NOMO-1 treated with DMSO at 0.1 percent for 48 hours (cell line): ENCODE measurements around the gene CPNE4.
"Not testable (repeated sequence)": the region's sequence is repeated elsewhere in the genome, so short reads cannot be mapped to it uniquely, and the experiment has no call there.

Experiments used
- DNase-seq: peaks from one replicate; lab custom pipeline; 2025; ENCODE audit not compliant: unreplicated experiment; lab: John Stamatoyannopoulos, UW

The CPNE4 gene

DNA sequence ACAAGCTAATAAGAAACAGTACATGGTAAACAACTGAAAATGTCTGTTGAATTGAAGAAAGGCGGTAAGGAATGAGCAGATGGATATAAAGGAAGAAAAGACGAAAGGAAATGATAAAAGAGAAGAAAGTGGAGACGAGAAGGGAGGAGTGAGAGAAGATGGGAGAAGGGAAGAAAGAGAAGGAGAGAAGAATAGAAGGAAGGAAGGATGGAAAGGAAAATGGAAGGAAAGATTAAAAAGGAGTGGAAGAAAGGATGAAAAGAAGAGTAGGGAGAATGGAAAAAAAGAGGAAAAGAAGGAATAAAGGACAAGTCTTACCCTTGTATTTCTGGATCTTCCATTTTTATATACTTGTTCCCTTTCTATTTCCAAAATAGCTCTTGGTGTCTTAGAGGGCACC is 17.7 kb downstream of the CPNE4 start:
- DNase-seq = no peak

DNA sequence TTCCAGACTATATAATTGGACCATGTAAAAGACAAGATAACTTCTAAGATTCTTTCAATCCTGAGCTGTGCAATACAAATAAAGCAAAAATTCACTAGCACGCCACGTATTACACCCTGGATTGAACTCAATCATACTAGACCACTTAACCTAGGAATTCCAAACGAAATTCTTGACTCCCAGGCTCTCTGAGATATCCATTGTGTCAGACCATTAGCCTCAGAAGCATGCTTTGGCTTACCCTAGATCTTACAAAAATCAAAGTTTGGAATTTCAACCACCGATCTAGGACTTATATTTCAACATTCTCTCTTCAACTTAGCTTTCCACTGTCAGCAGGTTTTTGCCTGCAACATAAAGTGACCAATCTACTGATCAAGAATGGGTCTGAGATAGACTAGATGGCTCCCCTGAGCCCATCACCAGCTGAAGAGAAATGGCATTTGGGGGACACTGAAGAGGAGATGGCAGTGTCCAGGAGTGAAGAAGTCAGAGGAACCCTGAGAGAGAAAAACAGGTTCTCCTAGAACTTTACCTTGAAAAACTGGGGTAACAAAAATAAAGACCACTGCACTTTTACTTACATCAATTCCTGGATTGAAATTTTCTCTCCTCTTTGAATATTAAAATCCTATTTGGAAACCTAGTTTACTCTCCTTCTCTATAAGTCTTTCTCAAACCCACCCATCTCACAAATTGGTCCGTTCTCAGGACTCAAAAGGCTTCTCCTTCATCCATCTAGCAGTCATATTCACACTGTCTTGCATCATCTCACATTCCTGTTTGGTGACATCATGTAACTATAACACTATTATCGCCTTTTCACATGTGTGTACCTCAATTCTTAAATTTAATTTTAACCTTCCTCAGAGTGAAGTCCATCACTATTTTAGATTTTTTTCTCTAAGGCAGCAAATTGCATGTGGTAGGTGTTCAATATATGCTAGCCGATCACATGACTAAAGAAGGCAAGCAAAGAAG is 18.5 kb downstream of the CPNE4 start:
- DNase-seq = no peak

DNA sequence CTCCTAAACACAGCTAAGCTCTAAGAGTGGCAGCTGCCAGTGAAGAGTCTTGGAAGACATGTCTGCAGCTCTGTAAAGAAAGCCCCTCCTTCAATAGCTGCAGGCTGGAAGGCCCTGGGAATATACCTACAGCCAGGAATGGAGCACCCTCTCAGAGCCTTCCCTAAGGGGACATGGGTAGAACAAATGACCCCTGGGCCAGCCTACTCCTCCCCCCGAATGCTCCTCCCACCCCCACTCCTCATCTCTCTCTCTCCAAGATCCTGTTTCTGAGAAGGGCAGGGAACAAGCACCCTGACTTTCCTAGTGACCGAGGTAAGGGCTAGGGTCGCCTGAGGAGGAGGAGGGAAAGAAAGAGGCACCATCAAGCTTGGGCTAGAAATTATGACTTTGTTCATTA is 20.7 kb downstream of the CPNE4 start:
- no peak for DNase-seq

DNA sequence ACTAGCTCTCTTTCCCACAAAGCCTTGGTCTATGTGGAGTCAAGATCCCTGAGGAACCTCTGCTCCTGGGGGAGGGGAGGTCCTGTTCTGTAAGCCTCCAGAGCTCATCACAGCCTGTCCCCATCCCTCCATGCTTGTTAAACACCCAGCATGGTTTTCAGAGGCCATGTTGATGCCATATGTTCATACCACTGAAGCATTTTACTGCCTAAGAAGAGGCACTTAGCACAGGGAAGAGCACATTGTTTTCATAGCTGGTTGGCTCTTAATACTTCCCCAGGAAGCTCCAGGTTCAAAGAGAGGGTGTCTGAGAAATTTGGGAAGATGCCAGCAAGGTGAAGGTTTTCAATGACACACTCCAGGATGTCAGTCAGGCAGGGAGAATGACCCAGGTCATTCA is 25.6 kb downstream of the CPNE4 start:
- no peak for DNase-seq

DNA sequence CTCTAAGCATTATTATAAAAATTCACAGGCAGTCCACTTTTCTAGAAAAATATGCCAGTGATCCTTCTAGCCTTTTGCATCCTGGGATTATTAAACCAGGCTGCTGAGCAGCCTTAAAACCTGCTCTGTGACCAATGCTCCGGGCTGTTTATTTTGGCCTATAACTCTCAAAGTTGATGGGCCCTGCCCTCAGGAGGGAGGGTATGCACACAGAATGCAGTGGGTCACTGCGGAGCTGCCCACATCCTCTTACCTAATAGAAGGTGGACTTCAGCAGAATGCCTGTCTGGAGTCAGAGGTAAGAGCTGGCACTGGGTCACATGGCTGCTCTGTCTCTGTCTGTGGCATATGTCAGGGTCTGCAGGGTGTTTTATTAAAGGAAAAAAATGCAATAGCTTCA is 26.0 kb downstream of the CPNE4 start:
- no peak for DNase-seq

DNA sequence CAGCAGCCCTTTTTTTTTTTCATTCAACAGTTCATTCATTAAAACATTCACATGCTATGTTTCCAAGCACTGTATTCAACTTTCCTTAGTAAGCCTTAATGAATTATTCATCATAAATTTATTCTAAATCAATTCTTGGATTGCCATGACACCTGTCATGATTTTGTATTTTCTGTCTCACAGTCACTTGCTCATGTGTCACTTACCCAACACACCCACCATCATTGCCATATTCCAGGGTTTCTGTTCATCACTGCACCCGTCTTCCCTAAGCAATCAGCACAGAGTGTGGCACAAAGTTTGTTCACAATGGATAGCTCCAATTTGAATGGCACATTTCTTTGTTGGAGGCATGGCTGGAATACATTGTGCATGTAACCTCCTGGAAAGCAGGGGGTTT is 27.2 kb downstream of the CPNE4 start:
- no peak for DNase-seq

DNA sequence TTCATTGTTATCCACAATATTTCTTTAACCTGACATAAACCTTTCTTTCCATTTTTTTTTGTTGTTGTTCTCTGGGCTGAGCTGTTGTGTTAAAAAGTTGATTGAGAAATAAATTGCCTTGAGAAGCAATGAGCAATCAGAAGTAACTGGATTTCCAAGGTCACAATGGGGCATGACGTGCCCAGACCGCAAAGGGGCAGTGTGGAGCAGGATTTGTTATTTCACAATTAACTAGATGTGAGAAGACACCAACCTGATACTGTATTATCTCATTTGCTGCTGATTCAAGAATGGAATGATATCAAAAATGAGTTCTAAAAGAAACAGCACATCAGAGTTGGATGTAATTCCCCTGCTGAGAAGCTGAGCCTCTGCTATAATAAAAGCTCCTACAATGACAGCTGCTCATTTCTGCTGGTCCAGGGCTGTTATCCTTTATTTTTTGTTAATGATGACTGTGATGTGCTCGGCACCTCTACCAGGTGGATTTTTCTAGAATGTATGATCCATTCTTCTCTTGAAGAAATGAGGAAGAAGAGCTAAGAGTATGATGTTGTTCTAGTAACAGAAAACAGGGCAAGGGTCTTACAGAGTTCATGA is 28.1 kb downstream of the CPNE4 start:
- peak; percentile 78 for DNase-seq

DNA sequence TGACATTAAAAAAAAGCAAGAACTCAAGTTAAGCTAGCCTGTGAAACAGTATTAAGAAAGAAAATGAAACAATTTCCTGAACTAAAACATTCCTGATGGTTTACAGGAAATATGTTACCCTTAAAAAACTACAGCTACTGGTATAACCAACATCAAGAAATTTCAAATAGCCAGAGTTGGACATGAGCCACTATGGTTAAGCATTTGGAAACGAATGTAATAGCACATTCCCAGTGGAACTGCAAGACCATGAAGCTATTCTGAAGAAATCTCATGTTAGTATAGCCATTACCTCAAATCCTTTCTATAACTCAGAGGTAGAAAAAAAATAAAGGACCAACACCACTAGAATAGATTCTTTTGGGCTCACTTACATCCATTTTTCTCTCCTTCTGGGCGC is 30.2 kb downstream of the CPNE4 start:
- no peak for DNase-seq

DNA sequence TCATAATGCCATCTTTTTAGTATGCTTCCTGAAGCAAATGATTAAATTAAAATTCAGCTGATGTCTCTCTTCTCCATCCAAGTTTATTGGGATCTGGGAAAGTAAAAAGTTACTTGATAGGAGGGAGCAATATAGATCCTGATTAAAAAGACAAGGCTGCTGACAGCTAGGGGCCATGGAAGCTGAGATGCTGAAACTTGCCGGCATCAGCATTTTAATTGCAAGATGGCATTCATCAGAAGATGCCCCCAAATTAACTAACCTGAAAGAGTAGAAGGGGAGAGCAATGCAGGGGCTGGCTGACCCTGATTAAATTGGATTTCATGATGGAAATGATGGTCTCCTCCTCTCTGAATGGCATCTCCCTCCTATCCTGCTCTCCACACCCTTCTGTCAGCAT is 31.1 kb downstream of the CPNE4 start:
- no peak for DNase-seq

DNA sequence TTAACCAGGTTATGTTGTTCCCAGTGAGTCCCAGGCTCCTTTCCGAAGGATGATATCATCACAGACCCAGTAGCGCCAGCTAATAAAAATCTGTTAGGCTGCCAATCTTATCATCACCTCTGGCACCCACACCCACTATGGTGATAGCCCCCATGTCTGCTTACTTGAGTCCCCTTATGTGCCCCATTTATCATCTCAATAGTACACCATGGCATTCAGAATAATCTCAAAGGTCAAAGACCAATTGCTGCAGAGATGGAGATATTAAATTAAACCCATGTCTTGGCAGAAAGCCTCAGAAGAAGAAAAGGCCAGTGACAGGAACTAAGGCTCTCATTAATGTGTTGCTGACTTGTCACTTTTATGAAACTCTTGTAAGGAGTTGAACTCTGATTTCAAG is 32.8 kb downstream of the CPNE4 start:
- DNase-seq = no peak

DNA sequence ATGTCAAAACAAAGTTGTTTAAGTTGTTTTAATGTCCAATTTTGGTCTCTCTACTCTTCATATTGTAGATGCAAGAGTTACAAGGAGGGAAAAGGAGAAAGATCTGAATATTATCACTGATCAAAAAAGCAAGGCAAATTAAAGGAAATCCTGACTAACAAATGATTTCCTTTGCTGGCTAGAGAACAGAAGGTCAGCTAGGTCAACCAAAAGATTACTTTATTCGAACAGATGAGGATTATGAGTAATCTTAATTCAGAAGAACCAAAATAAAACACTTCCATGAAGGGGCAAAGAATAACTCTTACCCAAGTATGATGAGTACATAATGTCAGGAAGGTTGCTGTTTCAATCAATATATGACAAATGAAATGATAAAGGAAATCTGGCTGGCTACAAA is 33.8 kb downstream of the CPNE4 start:
- no peak for DNase-seq

DNA sequence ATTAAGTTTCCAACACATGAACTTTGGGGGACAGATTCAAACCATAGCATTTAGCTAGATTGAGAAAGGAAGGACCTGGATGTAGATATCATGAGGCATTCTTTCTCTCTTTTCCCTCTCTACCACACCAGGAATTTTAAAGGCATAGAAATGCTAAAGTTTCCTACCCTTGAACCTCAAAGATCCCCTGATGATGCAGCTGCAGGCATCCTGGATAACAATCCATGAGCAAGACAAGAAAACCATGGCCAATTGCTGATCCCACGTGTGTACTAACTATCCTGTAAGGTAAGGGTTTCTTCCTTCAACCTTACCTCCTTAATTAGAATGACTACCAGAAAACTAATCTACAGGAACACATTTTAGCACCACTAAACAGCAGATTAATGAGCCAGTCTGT is 36.8 kb downstream of the CPNE4 start:
- no peak for DNase-seq

DNA sequence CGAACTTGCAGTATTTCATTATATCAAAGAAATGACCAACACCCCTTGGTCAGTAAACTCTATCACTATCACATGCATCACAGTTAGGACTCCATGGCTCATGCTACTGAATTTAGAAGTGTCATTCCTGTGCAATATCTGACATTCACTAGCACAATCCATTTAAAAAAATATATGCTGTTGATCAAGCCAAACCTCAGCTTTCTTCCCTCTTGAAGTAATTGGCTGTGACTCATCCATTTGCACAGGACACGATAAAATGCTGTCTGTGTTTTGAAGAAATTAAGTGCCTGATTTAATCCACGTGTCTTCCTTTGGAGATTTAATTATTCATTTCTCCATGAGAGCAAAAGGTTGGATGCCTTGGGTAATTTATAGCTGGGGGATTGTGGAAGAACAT is 38.9 kb downstream of the CPNE4 start:
- no peak for DNase-seq

DNA sequence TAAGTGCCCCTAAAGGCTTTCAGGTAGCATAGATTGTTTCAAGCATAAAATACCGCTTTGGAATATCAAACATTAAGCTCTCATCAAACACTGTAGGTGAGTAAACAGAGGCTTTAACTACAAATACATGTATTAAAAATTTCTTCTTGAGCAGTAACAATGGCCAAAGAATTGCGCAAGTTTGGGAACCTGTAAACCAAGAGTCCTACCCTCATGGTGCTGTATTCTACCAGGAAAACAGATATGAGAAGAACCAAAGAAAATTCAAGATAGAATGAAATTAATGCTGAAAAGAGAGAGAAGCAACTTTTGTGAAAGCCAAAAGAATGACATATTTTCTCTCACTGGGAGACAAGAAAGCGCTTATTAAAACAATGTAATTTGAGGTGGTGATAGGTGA is 45.5 kb downstream of the CPNE4 start:
- no peak for DNase-seq

DNA sequence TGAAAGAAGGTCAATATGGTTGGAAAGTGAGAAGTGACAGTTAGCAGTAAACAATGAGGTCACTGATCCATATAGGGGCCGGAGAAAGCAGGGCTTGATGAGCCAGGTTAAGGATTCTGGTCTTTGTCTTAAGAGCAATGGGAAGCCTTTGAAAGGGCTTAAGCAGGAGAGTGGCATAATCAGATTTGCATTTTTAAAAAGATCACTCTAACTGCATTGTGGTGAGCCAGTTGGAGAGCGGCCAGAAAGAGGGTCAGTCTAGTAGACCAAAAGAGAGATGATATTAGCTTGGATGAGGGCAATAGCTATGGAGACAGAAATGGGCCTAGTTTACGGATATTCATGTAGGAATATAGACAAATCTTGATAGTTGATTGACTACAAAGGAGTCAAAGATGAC is 46.6 kb downstream of the CPNE4 start:
- no peak for DNase-seq

DNA sequence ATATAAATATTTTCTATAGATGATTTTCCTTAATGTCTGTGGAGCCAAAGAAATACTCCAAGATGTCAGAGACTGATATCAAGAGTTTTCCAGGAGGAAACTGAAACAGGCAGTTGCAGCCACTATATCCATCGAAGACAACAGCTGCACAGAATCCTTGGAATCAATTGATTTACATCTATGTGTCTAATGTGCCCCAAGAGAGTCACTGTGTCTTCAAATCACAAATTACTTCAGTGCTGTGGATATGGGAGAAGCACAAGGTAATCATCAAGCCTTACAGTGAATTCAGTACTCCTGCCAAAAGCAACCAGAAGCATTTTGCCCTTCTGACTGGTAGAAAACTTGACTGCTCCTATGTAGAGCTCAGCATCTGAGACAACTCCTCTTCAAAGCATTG is 51.1 kb downstream of the CPNE4 start:
- no peak for DNase-seq

DNA sequence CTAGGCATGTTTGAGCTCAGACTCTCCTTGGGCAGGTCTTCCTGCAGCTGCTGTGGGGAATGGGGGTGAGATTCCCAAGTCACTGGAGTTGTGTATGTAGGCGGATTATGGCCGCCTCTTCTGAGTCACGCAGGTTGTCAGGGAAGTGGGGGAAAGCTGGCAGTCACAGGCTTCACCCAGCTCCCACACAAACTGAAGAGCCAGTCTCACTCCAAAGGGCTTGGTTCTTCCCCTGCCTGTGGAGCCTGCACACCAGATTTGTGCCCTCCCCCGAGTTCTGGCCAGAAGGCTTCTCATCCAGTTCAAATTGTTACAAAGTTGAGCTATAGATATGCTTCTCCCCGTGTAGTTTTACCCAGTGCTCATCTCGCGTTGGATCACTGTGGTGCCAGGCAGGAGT is 53.5 kb downstream of the CPNE4 start:
- no peak for DNase-seq

DNA sequence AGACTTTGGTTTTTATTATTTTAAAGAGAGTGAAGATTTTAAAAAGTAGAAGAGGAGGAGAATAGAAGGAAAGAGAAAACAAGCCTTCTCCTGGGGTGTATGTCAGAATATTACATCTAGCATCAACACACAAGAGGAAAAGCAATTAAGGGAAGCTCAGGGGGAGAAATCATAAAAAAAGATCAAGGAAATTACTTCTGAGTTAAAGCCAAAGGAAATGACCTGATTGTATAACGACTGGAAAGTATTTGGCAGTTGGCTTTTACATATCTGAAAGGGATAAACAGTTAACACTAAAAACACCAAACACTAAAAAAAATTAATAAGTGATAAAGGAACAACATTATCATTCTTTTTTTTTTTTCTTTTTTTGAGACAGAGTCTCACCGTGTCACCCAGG is 58.4 kb downstream of the CPNE4 start:
- DNase-seq = no peak

DNA sequence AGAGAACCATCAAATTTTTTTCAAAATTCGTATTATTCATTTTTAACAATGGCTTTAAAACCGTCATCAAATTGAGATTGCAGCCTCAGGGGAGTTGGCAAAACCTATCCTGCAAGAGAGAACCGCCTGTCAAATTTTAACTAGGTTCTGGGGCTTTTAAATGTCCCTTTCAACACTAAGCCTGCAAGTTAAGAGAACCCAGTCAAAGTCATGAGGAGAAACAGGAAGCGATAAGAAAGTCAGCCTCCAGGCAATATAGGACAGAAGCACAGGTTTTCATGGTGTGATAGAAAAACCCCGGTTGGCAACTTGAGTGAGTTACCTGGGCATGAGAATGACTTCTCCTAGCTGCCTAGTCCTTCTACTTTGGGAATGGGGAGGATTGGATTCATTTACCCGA is 59.8 kb downstream of the CPNE4 start:
- DNase-seq = peak; percentile 5

DNA sequence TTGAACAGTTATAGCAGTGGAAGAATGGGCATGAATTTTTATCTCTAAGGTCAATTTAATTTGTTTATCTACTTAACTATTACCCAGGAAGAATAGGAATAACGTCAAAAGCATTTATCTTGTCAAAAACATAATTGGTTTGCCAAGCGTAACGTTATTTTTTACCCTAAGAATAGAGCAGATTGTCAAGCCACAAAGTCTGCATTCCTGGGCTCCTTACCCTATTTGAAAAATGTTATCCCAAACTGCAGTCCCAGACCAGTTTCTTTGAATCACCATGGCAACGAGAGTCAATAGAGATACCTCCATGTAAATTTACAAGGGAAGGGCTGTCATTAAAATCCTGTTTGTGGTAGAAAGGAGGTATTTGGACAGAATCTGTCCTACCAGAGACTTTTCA is 61.1 kb downstream of the CPNE4 start:
- DNase-seq = no peak

DNA sequence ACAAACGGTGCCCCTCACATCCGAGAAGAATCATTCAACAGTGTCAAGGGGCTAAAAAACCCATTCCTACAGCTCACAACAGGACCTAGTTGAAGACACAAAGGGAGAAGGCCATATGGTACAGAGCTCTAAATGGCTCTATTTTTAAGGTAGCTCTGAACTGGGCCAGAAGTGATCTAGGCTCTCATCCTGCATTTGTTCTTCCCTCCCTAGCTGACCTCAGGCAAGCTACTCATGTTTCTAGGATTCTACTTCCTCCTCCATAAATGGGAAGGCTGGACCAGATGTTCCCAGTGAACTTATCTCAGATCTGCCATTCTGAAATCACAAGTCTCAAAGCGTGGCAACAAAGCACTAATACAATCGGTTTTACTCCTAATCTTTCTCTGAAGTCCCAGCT is 62.3 kb downstream of the CPNE4 start:
- DNase-seq = no peak

DNA sequence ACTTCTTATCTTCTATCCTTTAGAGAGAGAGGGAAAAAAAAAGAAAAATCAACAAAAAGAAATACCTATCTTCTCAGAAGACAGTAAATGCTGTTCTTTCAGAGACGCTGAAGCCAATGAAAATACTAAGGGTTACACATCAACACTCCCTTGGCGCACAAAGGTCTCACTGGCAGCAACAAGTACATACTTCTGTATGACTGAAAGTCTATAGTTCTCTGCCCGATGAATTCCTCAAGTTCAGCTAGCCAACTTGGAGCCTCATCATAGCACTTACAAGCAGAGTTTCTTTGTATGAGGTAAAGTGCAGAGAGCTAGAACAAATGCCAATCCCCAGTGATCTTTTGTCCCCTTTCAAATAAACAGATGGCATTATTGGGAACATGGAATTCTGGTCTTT is 62.7 kb downstream of the CPNE4 start:
- DNase-seq = no peak

DNA sequence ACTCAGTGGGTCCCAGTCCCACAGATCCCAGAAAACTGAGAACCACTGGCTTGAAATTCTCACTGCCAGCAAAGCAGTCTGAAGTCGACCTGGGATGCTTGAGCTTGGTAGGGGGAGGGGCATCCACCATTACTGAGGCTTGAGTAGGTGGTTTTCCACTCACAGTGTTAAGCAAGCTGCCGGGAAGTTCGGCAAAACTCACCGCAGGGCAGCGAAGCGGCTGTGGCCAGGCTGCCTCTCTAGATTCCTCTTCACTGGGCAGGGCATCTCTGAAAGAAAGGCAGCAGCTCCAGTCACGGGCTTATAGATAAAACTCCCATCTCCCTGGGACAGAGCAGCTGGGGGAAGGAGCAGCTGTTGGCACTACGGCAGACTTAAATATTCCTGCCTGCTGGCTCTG is 71.4 kb downstream of the CPNE4 start:
- DNase-seq = not testable (repeated sequence)
